NT2/D1 (cell line): ENCODE results near the gene PARVG.

ENCODE experiments used
- YY1 ChIP-seq: IDR thresholded peaks from 2 replicates; pipeline ENCODE4 v1.6.1; 2011; ENCODE audit not compliant: insufficient read length, insufficient read depth
- ZNF274 ChIP-seq: IDR thresholded peaks from 2 replicates; pipeline ENCODE4 v1.6.1; 2011; ENCODE audit warnings: mild to moderate bottlenecking, low read depth, low read length

DNA sequence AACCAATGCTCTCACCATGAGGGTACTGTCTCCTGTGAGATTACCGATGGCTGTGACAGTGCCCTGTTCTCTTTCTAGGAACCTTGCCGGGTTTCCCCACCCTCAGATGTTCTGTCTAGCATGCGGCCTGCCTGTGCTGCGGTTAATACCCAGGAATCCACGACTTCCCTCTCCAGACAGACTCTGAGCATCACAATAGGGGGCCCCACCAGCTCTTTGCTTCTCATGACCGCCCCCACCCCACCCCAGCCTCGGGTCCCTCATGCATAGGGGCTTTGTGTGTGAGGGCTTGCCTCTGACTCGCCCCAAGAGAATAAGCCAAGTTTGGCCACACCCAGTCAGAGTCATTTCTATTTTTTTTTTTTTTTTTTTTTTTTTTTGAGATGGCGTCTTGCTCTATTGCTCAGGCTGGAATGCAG, 10.3 kb downstream of the PARVG start:
- no peak for TF ChIP-seq YY1
- TF ChIP-seq ZNF274: no peak
